SK-N-MC (cell line): ENCODE results near the gene MIER2.

ENCODE experiments used
- EZH2 ChIP-seq: fragments of 200-600 bp; sonication (generic); IDR thresholded peaks from one replicate; pipeline ENCODE4 v1.6.1; 2017; ENCODE audit warnings: antibody characterized with exemption
- FOXP2 ChIP-seq: optimal IDR thresholded peaks from 2 replicates; pipeline ENCODE3; 2011; ENCODE audit warnings: mild to moderate bottlenecking, moderate library complexity; ENCODE audit not compliant: insufficient read depth; ENCODE audit errors: extremely low read length, control extremely low read depth
- POLR2AphosphoS5 ChIP-seq: IDR thresholded peaks from 2 replicates; pipeline ENCODE4 v1.6.1; 2012; ENCODE audit warnings: mild to moderate bottlenecking, low read depth, low read length, borderline replicate concordance

DNA sequence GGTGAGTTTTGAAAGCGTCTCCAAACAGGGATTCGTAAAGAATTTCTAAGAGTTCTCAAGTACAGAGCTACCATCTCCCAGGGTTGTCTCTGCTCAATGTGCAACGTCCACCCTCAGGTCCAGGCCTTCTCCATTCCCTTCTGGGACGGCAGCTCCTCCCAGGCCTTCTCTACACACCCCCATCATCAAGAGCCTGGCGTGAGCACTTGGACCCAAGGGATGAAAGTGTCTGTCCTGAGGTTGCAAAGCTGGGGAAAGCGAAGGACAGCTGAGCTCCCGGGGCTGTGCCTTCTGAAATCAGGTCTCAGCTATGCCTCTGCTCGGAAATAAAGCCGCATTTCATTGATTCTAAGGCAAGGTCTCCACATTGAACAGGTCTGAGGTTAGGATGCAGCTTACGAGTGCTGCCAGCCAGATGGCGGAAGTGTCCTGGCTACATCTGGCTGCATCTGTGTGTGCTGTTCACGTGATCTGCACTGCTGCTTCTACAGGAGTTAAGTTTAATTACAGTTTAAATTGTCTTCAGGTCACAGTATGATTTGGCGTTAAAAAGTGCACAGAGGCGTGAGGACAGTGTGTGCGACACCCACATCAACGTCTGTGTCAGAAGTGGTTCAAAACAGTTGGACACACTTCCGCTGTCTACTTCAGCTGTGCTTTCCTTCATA is 27.0 kb upstream of the MIER2 start:
- no peak for TF ChIP-seq POLR2AphosphoS5
- TF ChIP-seq EZH2, result no peak
- TF ChIP-seq FOXP2, result no peak
